Measurements from ENCODE around the gene RNF157.
A peak's percentile ranks its signal among the peaks of the same experiment; 100 is the strongest.

The RNF157 gene

GRCh38 chr17:76121932-76122430 is 118.3 kb downstream of the RNF157 start:
- no peak for DNase-seq

GRCh38 chr17:76120658-76121008 is 119.7 kb downstream of the RNF157 start:
- no peak for DNase-seq

- DNase-seq, result no peak
These were observed 120.6 kb downstream of the RNF157 start for GRCh38 chr17:76119409-76120371.

- DNase-seq, result no peak
These were observed 125.0 kb downstream of the RNF157 start for GRCh38 chr17:76115138-76115754.

- DNase-seq, result no peak
These were observed 128.3 kb downstream of the RNF157 start for GRCh38 chr17:76111956-76112355.

DNA sequence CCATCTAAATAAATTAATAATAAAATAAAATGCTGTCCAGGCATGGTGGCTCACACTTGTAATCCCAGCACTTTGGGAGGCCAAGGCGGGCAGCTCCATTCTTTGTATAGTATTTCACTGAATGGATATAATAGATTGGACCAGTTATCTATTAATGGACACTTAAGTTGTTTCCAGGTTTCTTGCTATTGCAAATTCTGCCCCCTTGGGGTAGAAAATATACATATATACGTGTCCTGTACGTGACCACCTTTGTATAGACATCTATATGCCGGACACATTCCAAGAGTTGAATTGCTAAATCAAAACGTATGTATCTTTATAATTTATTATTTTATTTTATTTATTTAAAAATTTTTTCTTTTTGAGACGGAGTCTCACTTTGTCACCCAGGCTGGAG is 132.8 kb downstream of the RNF157 start:
- DNase-seq, result no peak

DNA sequence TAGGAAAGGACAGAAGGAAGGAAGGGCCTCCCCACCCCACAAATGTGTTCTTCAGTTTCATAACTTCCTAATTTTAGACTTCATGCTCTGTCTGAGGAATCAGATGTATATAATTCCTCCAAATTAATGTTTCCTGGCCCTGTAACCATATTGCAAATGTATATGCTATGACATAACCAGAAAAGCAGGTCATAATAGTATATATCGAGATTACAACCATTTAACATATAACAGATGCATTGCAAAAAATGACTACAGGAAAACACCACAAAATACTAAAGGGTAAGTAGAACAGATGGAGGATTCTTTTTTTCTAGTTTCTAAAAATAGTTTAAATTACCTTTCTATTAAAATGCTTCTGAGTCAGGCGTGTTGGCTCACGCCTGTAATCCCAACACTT is 133.6 kb downstream of the RNF157 start:
- DNase-seq, result no peak

GRCh38 chr17:76104896-76105231 is 135.4 kb downstream of the RNF157 start:
- no peak for DNase-seq

GRCh38 chr17:76104140-76104895 is 136.0 kb downstream of the RNF157 start:
- no peak for DNase-seq

DNA sequence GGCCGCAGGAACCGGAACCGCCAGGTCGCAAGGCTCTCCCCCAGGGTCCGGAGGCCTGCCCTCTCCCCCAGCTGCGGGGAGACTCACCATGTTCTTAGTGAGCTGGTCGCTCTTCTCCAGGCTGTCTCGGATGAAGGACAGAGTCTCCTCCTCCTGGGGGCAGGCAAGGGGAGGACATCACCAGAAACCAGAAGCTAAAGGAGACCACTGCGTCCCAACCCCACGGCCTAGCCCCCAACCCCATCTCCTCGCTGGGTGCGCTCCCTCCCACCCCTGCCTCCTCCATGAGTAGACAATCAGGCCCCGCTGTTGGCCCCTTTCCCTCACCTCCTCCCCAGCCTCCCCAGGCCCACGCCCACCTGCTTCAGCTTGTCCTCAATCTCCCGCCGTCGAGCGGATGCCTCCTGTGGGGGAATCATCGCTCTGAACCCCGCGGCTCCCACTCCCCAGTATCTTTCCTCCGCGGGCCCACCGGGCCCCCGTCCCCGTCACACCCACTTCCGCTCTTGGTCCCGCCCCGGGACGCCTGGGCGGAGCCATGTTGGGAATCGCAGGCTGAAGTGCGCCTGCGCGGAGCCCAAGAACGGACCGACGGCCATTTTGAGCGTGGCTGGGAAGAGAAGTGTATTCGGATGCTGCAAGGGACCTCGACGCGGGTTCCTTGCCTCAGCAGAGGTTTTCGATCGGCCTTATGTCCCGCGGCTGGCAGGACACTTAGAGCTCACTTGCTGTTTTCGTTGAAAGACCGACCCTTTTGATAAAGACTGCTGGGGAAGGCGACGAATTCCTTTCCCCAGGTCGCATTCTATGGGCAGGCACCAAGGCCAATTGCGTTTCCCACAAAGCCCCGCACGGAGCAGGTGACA is 136.8 kb downstream of the RNF157 start, which contains the start of gene EXOC7:
Gene EXOC7 (minus strand): TSS at position 514 of the 866 bp plus-strand sequence. CDS start 95 bp downstream, at position 419.
- peak; percentile 74 for DNase-seq

GRCh38 chr17:76102944-76103273 is 137.4 kb downstream of the RNF157 start:
- DNase-seq, result no peak

DNA sequence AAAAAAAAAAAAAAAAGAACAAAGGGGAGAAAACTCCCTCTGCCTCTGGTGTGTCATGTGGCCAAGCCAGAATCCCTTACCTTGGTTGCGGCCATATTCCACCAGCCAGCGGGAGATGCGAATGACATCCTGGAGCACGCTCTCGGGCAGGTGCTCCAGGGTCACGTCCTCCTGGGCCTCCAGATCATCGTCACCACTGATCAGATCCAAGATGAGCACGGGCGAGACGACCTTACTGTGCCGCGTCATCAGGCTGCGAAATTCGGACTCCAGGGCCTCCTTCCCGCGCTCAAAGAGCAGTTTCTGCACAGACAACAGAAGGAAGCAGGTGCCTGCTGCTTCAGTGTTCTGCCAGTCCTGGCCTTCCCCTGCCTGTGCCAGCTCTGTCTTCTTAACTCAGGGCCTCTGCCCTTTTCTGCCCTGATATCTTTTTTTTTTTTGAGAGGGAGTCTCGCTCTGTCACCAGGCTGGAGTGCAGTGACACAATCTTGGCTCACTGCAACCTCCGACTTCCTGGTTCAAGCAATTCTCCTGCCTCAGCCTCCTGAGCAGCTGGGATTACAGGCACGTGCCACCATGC is 142.5 kb downstream of the RNF157 start:
- no peak for DNase-seq

GRCh38 chr17:76095943-76096342 is 144.3 kb downstream of the RNF157 start:
- DNase-seq, result no peak

DNA sequence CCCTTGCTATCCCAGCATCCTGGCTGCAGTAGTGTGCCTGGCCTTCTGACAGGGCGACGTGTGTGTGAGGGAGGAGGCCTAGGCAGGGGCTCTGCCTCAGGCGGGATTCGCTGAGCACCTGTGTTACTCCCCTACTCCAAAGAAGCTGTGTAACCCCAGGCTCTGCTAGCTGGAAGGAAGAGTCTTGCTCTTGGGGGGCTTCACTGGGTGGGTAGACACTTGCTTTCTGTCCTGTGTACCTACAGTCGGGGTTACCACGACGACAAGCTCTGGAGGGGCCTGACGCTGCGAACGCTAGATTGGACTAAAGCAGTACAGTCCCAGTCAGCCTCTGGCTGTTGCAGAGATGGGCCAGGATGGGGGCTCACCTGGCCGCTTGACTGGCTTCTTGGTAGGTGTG is 146.2 kb downstream of the RNF157 start:
- DNase-seq, result no peak

DNA sequence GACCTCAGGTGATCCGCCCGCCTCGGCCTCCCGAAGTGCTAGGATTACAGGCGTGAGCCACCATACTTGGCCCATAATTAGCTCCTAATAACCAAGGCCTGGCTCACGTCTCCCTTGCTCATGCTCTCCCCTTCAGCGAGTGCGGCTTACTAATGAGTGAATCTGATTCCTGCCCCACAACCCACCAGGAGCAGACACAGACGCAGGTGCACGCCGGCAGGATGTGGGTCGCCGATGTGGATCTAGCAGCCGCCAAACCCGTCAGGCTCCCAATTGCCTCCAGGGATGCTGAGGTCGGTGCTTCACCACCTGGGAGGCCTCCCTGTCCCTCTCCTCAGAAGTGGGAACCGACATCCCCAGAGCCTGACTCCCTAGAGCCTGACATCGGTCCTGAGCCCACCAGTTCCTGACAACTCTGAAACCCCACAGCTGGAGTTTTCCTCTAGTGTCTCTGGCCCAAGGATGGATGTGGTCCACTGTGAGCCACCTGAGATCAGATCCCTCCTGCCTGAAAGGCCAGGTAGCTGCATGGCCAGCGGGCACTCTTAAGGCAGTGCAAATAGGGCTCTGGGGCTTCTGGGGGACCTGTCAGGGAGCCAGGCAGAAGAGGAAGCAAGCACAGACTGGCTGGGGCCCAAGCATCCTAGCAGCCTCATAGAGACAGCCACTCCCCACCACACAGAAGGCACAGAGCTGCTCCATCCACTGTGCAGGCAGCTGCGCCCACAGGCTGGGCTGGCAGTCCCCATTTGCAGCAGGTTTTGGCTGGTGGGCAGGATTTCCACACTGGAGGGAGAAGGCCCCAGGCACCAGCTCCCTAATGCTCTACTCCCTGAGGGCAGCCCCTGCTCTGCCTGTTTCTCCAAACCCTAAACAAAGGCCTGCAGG is 147.5 kb downstream of the RNF157 start:
- no peak for DNase-seq

All from NCI-H2029 (cell line).